Adrenal gland (tissue), 12 donors: ENCODE results near the gene TEX22. TPM values are rescaled to one million over a fixed set of nuclear protein-coding genes. Genes with fewer than 3 reads are reported as not detected.
"Not testable (repeated sequence)": the region's sequence is repeated elsewhere in the genome, so short reads cannot be mapped to it uniquely, and the experiment has no call there.

Experiments used
- DNase-seq, 7 donors: peaks; one replicate each; pipeline ENCODE4 v3.0.0-alpha.2; 2019 to 2020
- H3K27ac ChIP-seq, 5 donors: fragments of 200-600 bp; sonication (generic) in 4 of 5; 1 replicate in 3 of 5; 2 replicates in 2 of 5; pipeline versions ENCODE4 v1.5.1 to v1.8.0; 2016 to 2020; ENCODE audit warnings: mild to moderate bottlenecking in 1 of 5
- H3K27me3 ChIP-seq: fragments of 200-600 bp; 2 replicates; pipeline ENCODE4 v1.8.0; 2021
- H3K36me3 ChIP-seq, 2 donors: fragments of 200-600 bp; replicated peaks in 1 of 2; 1 replicate in 1 of 2; 2 replicates in 1 of 2; pipeline versions ENCODE4 v1.5.1 to v1.8.0; 2018 to 2022
- H3K4me1 ChIP-seq, 2 donors: fragments of 200-600 bp; replicated peaks in 1 of 2; 1 replicate in 1 of 2; 2 replicates in 1 of 2; pipeline versions ENCODE4 v1.5.1 to v1.8.0; 2018 to 2021
- H3K4me3 ChIP-seq, 4 donors: fragments of 200-600 bp; sonication (generic) in 3 of 4; one replicate each; pipeline ENCODE4 v1.5.1; 2016 to 2018
- H3K9me3 ChIP-seq, 3 donors: fragments of 200-600 bp; sonication (generic) in 1 of 3; replicated peaks in 1 of 3; 1 replicate in 2 of 3; 2 replicates in 1 of 3; pipeline versions ENCODE4 v1.5.1 to v1.8.0; 2016 to 2021
- POLR2A ChIP-seq, 2 donors: fragments of 450-650 bp; IDR thresholded peaks; one replicate each; pipeline ENCODE4 v1.6.1; 2017; ENCODE audit warnings: antibody characterized with exemption in 2 of 2, mild to moderate bottlenecking in 2 of 2, moderate library complexity in 1 of 2
- WGBS, 4 donors: extraction: QIAGEN DNeasy Blood & Tissue Kit in 2 of 4; methylation state at CpG; one replicate each; pipeline versions ENCODE4 v1.1.5 to v1.1.7; 2013 to 2017; 5-methylcytosine and 5-hydroxymethylcytosine counted together
- intact Hi-C, 2 donors: fragments of 100-400 bp; cut with DNase I; formaldehyde crosslinking; loops; one replicate each; pipeline versions ENCODE4 v1.14.1 to v1.15.0; 2022 to 2023
- polyA plus RNA-seq, 3 donors: library from polyadenylated mRNA; stranded (reverse); fragments of 200-250 nt in 2 of 3; fragments of 350-450 nt in 1 of 3; fragmentation: Illumina TruSeq in 1 of 3; extraction: RNeasy Lipid Tissue Mini Kit (QIAGEN cat#74804) in 1 of 3; gene quantifications; one replicate each; pipeline ENCODE4 v1.2.3, GENCODE V29; 2013 to 2014
- total RNA-seq, 9 donors: library from RNA; depleted of rRNA in 4 of 9; stranded (reverse); fragments of >200 nt in 4 of 9; fragments of 120-200 nt in 1 of 9; fragmentation: NEBNext Ultra II Directional in 1 of 9; extraction: Animal tissue kit (Norgen Biotek cat#: 25700) in 1 of 9; gene quantifications; one replicate each; pipeline versions ENCODE4 v1.1.0 to v1.2.4, GENCODE V29; 2013 to 2023
- TF ChIP-seq, protein P1 (sequence below), 6 experiments: fragments of 450-650 bp in 4 of 6; fragments of 200-600 bp in 2 of 6; sonication (generic) in 1 of 6; IDR thresholded peaks; 1 replicate in 5 of 6; 2 replicates in 1 of 6; pipeline versions ENCODE4 v1.5.1 to v1.8.0; 2016 to 2021; ENCODE audit warnings: antibody characterized with exemption in 6 of 6, mild to moderate bottlenecking in 2 of 6, moderate library complexity in 1 of 6
- donor health status: healthy with polysubstance abuse.
- donor health status: Bipolar disorder and iron deficiency.
- donor health status: DM: yes; HTN: yes; CAD: no.
- donor health status: DM: no; HTN: no; CAD: no.
- donor health status: DM: no; HTN: no; CAD: no.
- donor health status: DM: yes; HTN: yes; CAD: no.

TEX22 gene
- total and polyA plus RNA-seq, 12 donors: 0.17 to 2.8 (median 0.38) TPM; not detected in 3

DNA sequence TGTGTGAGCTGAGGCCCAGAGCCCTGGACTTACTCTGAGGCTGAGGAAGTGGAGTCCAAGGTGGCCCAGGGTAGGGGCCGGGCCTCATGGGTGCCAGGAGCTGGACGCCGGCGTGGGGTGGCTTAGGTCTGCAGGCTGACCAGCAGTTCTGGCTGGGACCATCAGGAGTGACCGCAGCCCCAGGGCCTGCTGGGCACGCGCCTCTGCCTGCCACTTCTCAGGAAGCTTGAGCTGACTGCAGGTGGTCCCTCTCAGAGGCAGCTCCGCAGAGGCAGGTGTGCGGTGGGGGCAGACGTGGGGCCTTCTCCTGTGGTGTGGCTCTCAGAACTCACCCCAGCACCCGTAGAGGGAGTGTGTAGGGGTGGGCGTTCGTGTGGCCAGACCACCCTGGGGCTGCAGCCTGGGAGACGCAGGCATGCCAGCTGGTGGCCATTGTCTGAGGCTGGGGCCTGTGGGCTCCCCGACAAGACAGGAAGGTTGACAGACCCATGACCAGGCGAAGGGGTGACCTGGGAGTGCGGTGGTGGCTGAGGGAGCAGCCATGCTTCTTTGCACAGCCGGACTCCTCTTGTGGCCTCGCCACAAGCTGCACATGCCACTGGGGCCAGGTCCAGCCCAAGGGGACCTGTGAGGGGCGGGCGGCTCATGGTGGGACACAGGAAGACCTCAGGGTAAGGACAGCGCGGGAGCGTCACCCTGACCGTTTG is 40.0 kb upstream of the TEX22 start:
- Histone ChIP-seq H3K27ac (no peak overlapping the region), H3K4me1 (no peaks in the 10 kb centered on the region), H3K9me3 (no peaks in the 10 kb centered on the region), H3K4me3 (no peak overlapping the region), H3K36me3 (peaks cover 0 to 18% of the 10 kb centered on the region in 2 donors), H3K27me3 (no peaks in the 10 kb centered on the region)
- TF ChIP-seq POLR2A (IDR thresholded peaks at IDR 0.05): no peak
- TF ChIP-seq, protein P1, sequence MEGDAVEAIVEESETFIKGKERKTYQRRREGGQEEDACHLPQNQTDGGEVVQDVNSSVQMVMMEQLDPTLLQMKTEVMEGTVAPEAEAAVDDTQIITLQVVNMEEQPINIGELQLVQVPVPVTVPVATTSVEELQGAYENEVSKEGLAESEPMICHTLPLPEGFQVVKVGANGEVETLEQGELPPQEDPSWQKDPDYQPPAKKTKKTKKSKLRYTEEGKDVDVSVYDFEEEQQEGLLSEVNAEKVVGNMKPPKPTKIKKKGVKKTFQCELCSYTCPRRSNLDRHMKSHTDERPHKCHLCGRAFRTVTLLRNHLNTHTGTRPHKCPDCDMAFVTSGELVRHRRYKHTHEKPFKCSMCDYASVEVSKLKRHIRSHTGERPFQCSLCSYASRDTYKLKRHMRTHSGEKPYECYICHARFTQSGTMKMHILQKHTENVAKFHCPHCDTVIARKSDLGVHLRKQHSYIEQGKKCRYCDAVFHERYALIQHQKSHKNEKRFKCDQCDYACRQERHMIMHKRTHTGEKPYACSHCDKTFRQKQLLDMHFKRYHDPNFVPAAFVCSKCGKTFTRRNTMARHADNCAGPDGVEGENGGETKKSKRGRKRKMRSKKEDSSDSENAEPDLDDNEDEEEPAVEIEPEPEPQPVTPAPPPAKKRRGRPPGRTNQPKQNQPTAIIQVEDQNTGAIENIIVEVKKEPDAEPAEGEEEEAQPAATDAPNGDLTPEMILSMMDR (IDR thresholded peaks at IDR 0.05): no peak
- DNase-seq: no peak
- intact Hi-C loops: no loop called here
- WGBS, 4 donors: 94 to 100% (median 96%) methylated on average over 1 to 25 of the region's 25 CpGs

GRCh38 chr14:105358943-105359342 is 39.4 kb upstream of the TEX22 start:
- no peak for DNase-seq
- intact Hi-C loops: no loop called here
- H3K4me3 ChIP-seq: no peak overlapping the region
- TF ChIP-seq, protein P1 (IDR thresholded peaks at IDR 0.05): no peak
- no peak for TF ChIP-seq POLR2A (IDR thresholded peaks at IDR 0.05)
- H3K27me3 ChIP-seq: no peaks in the 10 kb centered on the region
- H3K4me1 ChIP-seq: no peaks in the 10 kb centered on the region
- no peaks in the 10 kb centered on the region for H3K9me3 ChIP-seq
- 95 to 96% (median 96%) methylated on average over 15 to 16 of the region's 16 CpGs for WGBS, 4 donors
- H3K36me3 ChIP-seq: peaks cover 0 to 15% of the 10 kb centered on the region in 2 donors
- no peak overlapping the region for H3K27ac ChIP-seq

DNA sequence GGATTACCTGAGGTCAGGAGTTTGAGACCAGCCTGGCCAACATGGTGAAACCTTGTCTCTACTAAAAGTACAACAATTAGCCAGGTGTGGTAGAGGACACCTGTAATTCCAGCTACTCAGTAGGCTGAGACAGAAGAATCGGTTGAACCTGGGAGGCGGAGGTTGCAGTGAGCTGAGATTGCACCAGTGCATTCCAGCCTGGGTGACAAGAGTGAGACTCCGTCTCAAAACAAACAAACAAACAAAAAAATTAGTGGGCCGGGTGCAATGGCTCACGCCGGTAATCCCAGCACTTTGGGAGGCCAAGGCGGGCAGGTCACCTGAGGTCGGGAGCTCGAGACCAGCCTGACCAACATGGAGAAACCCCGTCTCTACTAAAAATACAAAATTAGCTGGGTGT is 36.9 kb upstream of the TEX22 start:
- intact Hi-C loops, H3K9me3 ChIP-seq, H3K4me1 ChIP-seq, DNase-seq, H3K36me3 ChIP-seq, H3K4me3 ChIP-seq, H3K27me3 ChIP-seq, H3K27ac ChIP-seq: not testable (repeated sequence)
- 91 to 98% (median 96%) methylated on average over 10 of the region's 10 CpGs for WGBS, 4 donors

DNA sequence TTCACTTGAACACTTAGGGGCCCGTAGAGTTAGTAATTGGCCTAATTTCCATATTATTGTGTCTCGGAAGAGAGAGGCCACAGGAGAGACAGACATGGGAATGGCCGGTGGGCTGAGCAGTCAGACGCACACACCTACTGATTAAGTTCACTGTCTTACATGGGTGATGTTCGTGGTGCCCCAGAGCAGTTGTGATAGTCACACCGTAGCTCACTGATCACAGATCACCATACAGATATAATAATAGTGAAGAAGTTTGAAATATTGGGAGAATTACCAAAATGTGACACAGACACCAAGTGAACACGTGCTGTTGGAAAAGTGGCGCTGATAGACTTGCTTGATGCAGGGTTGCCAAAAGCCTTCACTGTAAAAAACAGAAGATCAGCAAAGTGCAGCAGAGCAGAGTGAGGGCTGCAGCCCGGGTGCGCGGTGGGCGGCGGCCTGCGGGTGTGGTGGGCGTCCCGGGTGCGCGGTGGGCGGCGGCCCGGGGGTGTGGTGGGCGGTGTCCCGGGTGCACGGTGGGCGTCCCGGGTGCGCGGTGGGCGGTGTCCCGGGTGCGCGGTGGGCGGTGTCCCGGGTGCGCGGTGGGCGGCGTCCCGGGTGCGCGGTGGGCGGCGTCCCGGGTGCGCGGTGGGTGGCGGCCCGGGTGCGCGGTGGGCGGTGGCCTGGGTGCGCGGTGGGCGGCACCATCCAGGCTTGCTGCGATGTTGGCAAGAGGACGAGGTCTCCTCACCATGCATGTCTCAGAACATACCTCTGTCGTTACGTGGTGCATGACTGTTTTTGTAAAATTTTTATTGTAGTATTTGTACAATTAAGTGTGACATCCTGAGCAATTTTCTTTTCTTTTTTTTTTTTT is 34.3 kb upstream of the TEX22 start:
- TF ChIP-seq, protein P1 (IDR thresholded peaks at IDR 0.05): no peak
- no peak for TF ChIP-seq POLR2A (IDR thresholded peaks at IDR 0.05)
- WGBS, 4 donors: 14 to 32% (median 25%) methylated on average over 15 to 58 of the region's 58 CpGs
- intact Hi-C loops: no loop called here
- peak in 1 of 7 donors; percentile 16 for DNase-seq
- Histone ChIP-seq H3K36me3 (peaks cover 0 to 21% of the 10 kb centered on the region in 2 donors), H3K9me3 (no peaks in the 10 kb centered on the region), H3K4me1 (no peaks in the 10 kb centered on the region), H3K27ac (no peak overlapping the region), H3K4me3 (no peak overlapping the region), H3K27me3 (no peaks in the 10 kb centered on the region)
